ENCODE results near the gene MRPS34.

DNA sequence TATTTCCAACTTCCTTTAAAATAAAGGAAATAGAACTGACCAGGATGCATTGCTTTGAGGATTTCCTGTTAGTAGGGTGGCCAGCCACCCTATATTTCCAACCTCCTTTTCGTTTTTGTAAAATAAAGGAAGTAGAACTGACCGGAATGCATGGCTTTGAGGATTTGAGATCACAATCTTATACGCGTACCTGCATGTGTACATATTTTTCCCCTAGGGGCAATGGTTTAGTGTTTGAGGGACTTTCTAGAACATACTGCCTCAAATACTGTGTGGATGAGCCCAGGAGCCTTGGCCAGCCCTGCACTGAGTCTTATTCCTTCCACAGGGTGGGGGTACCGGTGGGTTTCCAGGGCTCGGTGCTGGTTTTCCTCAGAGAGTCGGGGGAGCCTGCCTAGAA, 41.3 kb downstream of the MRPS34 start:
- TF ChIP-seq, protein P1, sequence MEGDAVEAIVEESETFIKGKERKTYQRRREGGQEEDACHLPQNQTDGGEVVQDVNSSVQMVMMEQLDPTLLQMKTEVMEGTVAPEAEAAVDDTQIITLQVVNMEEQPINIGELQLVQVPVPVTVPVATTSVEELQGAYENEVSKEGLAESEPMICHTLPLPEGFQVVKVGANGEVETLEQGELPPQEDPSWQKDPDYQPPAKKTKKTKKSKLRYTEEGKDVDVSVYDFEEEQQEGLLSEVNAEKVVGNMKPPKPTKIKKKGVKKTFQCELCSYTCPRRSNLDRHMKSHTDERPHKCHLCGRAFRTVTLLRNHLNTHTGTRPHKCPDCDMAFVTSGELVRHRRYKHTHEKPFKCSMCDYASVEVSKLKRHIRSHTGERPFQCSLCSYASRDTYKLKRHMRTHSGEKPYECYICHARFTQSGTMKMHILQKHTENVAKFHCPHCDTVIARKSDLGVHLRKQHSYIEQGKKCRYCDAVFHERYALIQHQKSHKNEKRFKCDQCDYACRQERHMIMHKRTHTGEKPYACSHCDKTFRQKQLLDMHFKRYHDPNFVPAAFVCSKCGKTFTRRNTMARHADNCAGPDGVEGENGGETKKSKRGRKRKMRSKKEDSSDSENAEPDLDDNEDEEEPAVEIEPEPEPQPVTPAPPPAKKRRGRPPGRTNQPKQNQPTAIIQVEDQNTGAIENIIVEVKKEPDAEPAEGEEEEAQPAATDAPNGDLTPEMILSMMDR (IDR thresholded peaks at IDR 0.05): no peak
- TF ChIP-seq POLR2A (IDR thresholded peaks at IDR 0.05) (no peak), POLR2AphosphoS5 (IDR thresholded peaks at IDR 0.05) (no peak)
